ENCODE data around the gene ADM2. TPM values are rescaled to one million over a fixed set of nuclear protein-coding genes. Genes with fewer than 3 reads are reported as not detected.
A peak's percentile ranks its signal among the peaks of the same experiment; 100 is the strongest.

Gene ADM2
- total and polyA plus RNA-seq, 2 of the 13 experiments (the other 11 are each of a cell fraction or from before 2014, with no cell fraction given): 1.2 to 3.0 TPM

DNA sequence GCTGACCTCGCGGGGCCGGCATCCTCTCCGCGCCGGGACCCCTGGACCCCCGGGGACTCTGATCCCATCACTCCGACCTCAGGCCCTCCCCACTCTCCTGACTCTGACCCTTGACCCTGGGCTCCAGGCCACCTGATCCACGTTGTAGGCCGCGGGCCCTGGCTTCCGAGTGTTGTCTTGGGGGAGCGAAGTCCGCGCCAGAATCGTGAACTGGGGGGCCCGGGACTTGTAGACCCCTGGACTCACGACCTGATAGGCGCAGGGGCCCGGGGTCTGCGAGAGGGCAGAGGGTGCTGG lies 49.2 kb downstream of the ADM2 start (continued):
- TF ChIP-seq ZNF569 (CRISPR knock-in tag; IDR thresholded peaks at IDR 0.05; ENCODE audit: borderline replicate concordance): no peak
- TF ChIP-seq ZBTB7A (CRISPR knock-in tag; IDR thresholded peaks at IDR 0.05): peak; percentile 21
- no peak for TF ChIP-seq ZFP62 (CRISPR knock-in tag; IDR thresholded peaks at IDR 0.05)
- TF ChIP-seq ETV6 (CRISPR knock-in tag; conservative IDR thresholded peaks at IDR 0.05): no peak
- TF ChIP-seq, protein P1, sequence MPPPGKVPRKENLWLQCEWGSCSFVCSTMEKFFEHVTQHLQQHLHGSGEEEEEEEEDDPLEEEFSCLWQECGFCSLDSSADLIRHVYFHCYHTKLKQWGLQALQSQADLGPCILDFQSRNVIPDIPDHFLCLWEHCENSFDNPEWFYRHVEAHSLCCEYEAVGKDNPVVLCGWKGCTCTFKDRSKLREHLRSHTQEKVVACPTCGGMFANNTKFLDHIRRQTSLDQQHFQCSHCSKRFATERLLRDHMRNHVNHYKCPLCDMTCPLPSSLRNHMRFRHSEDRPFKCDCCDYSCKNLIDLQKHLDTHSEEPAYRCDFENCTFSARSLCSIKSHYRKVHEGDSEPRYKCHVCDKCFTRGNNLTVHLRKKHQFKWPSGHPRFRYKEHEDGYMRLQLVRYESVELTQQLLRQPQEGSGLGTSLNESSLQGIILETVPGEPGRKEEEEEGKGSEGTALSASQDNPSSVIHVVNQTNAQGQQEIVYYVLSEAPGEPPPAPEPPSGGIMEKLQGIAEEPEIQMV (CRISPR knock-in tag; IDR thresholded peaks at IDR 0.05; ENCODE audit: low read depth): 0 out of 2 replicates have a peak, but pooled peaks have one; percentile 5
- no peak for TF ChIP-seq SOX5 (CRISPR knock-in tag; IDR thresholded peaks at IDR 0.05; ENCODE audit: borderline replicate concordance)
- peak; percentile 82 for TF ChIP-seq NR2F6 (IDR thresholded peaks at IDR 0.05)
- TF ChIP-seq NR2F6 (CRISPR knock-in tag; IDR thresholded peaks at IDR 0.05): peak; percentile 73; the same call in 1 of the 2 replicates
- no peak for TF ChIP-seq MAFK (conservative IDR thresholded peaks at IDR 0.05 in 1 of 2, IDR thresholded peaks at IDR 0.05 in 1 of 2; ENCODE audit: low read length in 2 of 2)
- TF ChIP-seq ZBTB8A (CRISPR knock-in tag; IDR thresholded peaks at IDR 0.05; ENCODE audit: borderline replicate concordance, low read depth): no peak
- TF ChIP-seq ZNF12 (CRISPR knock-in tag; IDR thresholded peaks at IDR 0.05): no peak
- no peak for TF ChIP-seq SMARCC2 (IDR thresholded peaks at IDR 0.05)
- TF ChIP-seq ZNF451 (CRISPR knock-in tag; IDR thresholded peaks at IDR 0.05): 0 out of 2 replicates have a peak, but pooled peaks have one; percentile 12
- no peak for TF ChIP-seq ZNF883 (CRISPR knock-in tag; IDR thresholded peaks at IDR 0.05; ENCODE audit: not compliant biosample characterization)
- no peak for TF ChIP-seq ZNF253 (CRISPR knock-in tag; IDR thresholded peaks at IDR 0.05; ENCODE audit: borderline replicate concordance)
- no peak for TF ChIP-seq TAF15 (IDR thresholded peaks at IDR 0.05; ENCODE audit: low read depth, low read length, poor library complexity, severe bottlenecking)
- TF ChIP-seq TCF7 (IDR thresholded peaks at IDR 0.05; ENCODE audit: low read depth): no peak
- TF ChIP-seq, protein P2, sequence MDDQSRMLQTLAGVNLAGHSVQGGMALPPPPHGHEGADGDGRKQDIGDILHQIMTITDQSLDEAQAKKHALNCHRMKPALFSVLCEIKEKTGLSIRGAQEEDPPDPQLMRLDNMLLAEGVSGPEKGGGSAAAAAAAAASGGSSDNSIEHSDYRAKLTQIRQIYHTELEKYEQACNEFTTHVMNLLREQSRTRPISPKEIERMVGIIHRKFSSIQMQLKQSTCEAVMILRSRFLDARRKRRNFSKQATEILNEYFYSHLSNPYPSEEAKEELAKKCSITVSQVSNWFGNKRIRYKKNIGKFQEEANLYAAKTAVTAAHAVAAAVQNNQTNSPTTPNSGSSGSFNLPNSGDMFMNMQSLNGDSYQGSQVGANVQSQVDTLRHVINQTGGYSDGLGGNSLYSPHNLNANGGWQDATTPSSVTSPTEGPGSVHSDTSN (CRISPR knock-in tag; IDR thresholded peaks at IDR 0.05; ENCODE audit: borderline replicate concordance): no peak; the same call in 1 of the 2 replicates
- TF ChIP-seq ZFX (CRISPR knock-in tag; IDR thresholded peaks at IDR 0.05; ENCODE audit: low read depth): peak; percentile 92
- TF ChIP-seq, protein P3, sequence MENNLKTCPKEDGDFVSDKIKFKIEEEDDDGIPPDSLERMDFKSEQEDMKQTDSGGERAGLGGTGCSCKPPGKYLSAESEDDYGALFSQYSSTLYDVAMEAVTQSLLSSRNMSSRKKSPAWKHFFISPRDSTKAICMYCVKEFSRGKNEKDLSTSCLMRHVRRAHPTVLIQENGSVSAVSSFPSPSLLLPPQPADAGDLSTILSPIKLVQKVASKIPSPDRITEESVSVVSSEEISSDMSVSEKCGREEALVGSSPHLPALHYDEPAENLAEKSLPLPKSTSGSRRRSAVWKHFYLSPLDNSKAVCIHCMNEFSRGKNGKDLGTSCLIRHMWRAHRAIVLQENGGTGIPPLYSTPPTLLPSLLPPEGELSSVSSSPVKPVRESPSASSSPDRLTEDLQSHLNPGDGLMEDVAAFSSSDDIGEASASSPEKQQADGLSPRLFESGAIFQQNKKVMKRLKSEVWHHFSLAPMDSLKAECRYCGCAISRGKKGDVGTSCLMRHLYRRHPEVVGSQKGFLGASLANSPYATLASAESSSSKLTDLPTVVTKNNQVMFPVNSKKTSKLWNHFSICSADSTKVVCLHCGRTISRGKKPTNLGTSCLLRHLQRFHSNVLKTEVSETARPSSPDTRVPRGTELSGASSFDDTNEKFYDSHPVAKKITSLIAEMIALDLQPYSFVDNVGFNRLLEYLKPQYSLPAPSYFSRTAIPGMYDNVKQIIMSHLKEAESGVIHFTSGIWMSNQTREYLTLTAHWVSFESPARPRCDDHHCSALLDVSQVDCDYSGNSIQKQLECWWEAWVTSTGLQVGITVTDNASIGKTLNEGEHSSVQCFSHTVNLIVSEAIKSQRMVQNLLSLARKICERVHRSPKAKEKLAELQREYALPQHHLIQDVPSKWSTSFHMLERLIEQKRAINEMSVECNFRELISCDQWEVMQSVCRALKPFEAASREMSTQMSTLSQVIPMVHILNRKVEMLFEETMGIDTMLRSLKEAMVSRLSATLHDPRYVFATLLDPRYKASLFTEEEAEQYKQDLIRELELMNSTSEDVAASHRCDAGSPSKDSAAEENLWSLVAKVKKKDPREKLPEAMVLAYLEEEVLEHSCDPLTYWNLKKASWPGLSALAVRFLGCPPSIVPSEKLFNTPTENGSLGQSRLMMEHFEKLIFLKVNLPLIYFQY (CRISPR knock-in tag; IDR thresholded peaks at IDR 0.05; ENCODE audit: borderline replicate concordance): no peak
- TF ChIP-seq SATB2 (CRISPR knock-in tag; IDR thresholded peaks at IDR 0.05): no peak
- TF ChIP-seq, protein P4, sequence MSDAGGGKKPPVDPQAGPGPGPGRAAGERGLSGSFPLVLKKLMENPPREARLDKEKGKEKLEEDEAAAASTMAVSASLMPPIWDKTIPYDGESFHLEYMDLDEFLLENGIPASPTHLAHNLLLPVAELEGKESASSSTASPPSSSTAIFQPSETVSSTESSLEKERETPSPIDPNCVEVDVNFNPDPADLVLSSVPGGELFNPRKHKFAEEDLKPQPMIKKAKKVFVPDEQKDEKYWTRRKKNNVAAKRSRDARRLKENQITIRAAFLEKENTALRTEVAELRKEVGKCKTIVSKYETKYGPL (CRISPR knock-in tag; IDR thresholded peaks at IDR 0.05): no peak
- TF ChIP-seq MAFF (IDR thresholded peaks at IDR 0.05; ENCODE audit: low read depth, low read length): no peak
- TF ChIP-seq ESRRA (CRISPR knock-in tag; IDR thresholded peaks at IDR 0.05; ENCODE audit: low read depth): peak; percentile 19; the same call in 1 of the 2 replicates
- TF ChIP-seq MZF1 (CRISPR knock-in tag; IDR thresholded peaks at IDR 0.05; ENCODE audit: borderline replicate concordance): no peak
- peak; percentile 71; the same call in 1 of the 2 replicates for TF ChIP-seq PHF21A (CRISPR knock-in tag; IDR thresholded peaks at IDR 0.05)

Data from HepG2 (cell line).